ENCODE measurements around the gene PADI2.

- TF ChIP-seq POLR2A (IDR thresholded peaks at IDR 0.05) (no peak), CTCF (IDR thresholded peaks at IDR 0.05) (no peak)
These were observed 22.1 kb downstream of the PADI2 start for GRCh38 chr1:17097147-17097546.
